Measurements from ENCODE around the gene TMEM150A.

TMEM150A gene

GRCh38 chr2:85602476-85603234 lies at the start of gene TMEM150A:
TMEM150A (minus strand) TSS chr2:85602698; CDS start chr2:85601948, 750 bp downstream.
- peaks cover 15 to 25% of the 10 kb centered on the region in 2 donors for H3K4me1 ChIP-seq (ENCODE audit: control insufficient read depth in 2 of 2, insufficient read depth in 2 of 2, low read length in 2 of 2)
- H3K4me3 ChIP-seq (ENCODE audit: low read length in 2 of 2): peak within 1 kb of the TSS; percentile 96 to 97
- peaks cover 12 to 27% of the 10 kb centered on the region in 2 donors for H3K36me3 ChIP-seq (ENCODE audit: control insufficient read depth in 2 of 2, insufficient read depth in 2 of 2, low read length in 2 of 2)
- H3K27me3 ChIP-seq (ENCODE audit: control insufficient read depth in 2 of 2, insufficient read depth in 2 of 2, low read length in 2 of 2): no peaks in the 10 kb centered on the region
- H3K27ac ChIP-seq (ENCODE audit: low read depth in 2 of 2, low read length in 2 of 2): peak within 1 kb of the TSS; percentile 54 to 80
- H3K9ac ChIP-seq (ENCODE audit: low read depth in 1 of 2, low read length in 2 of 2): peak within 1 kb of the TSS; percentile 69 to 75
- no peaks in the 10 kb centered on the region for H3K9me3 ChIP-seq (ENCODE audit: control insufficient read depth in 2 of 2, low read length in 2 of 2)

GRCh38 chr2:85652056-85652455 lies 49.6 kb upstream of the TMEM150A start:
- Histone ChIP-seq H3K4me3 (ENCODE audit: low read length in 2 of 2) (no peak overlapping the region), H3K36me3 (ENCODE audit: control insufficient read depth in 2 of 2, insufficient read depth in 2 of 2, low read length in 2 of 2) (peaks cover 29 to 39% of the 10 kb centered on the region in 2 donors), H3K4me1 (ENCODE audit: control insufficient read depth in 2 of 2, insufficient read depth in 2 of 2, low read length in 2 of 2) (no peaks in the 10 kb centered on the region), H3K9ac (ENCODE audit: low read depth in 1 of 2, low read length in 2 of 2) (no peak overlapping the region), H3K9me3 (ENCODE audit: control insufficient read depth in 2 of 2, low read length in 2 of 2) (no peaks in the 10 kb centered on the region), H3K27ac (ENCODE audit: low read depth in 2 of 2, low read length in 2 of 2) (no peak overlapping the region), H3K27me3 (ENCODE audit: control insufficient read depth in 2 of 2, insufficient read depth in 2 of 2, low read length in 2 of 2) (no peaks in the 10 kb centered on the region)

GRCh38 chr2:85651097-85651496 lies 48.6 kb upstream of the TMEM150A start:
- no peak overlapping the region for H3K9ac ChIP-seq (ENCODE audit: low read depth in 1 of 2, low read length in 2 of 2)
- H3K27ac ChIP-seq (ENCODE audit: low read depth in 2 of 2, low read length in 2 of 2): no peak overlapping the region
- H3K9me3 ChIP-seq (ENCODE audit: control insufficient read depth in 2 of 2, low read length in 2 of 2): no peaks in the 10 kb centered on the region
- H3K4me3 ChIP-seq (ENCODE audit: low read length in 2 of 2): no peak overlapping the region
- H3K36me3 ChIP-seq (ENCODE audit: control insufficient read depth in 2 of 2, insufficient read depth in 2 of 2, low read length in 2 of 2): peaks cover 37 to 44% of the 10 kb centered on the region in 2 donors
- no peaks in the 10 kb centered on the region for H3K4me1 ChIP-seq (ENCODE audit: control insufficient read depth in 2 of 2, insufficient read depth in 2 of 2, low read length in 2 of 2)
- no peaks in the 10 kb centered on the region for H3K27me3 ChIP-seq (ENCODE audit: control insufficient read depth in 2 of 2, insufficient read depth in 2 of 2, low read length in 2 of 2)

- no peak overlapping the region for H3K4me3 ChIP-seq (ENCODE audit: low read length in 2 of 2)
- no peaks in the 10 kb centered on the region for H3K4me1 ChIP-seq (ENCODE audit: control insufficient read depth in 2 of 2, insufficient read depth in 2 of 2, low read length in 2 of 2)
- peaks cover 42 to 47% of the 10 kb centered on the region in 2 donors for H3K36me3 ChIP-seq (ENCODE audit: control insufficient read depth in 2 of 2, insufficient read depth in 2 of 2, low read length in 2 of 2)
- no peaks in the 10 kb centered on the region for H3K9me3 ChIP-seq (ENCODE audit: control insufficient read depth in 2 of 2, low read length in 2 of 2)
- no peak overlapping the region for H3K9ac ChIP-seq (ENCODE audit: low read depth in 1 of 2, low read length in 2 of 2)
- no peaks in the 10 kb centered on the region for H3K27me3 ChIP-seq (ENCODE audit: control insufficient read depth in 2 of 2, insufficient read depth in 2 of 2, low read length in 2 of 2)
- H3K27ac ChIP-seq (ENCODE audit: low read depth in 2 of 2, low read length in 2 of 2): no peak overlapping the region
Observed at GRCh38 chr2:85650456-85650855, 48.0 kb upstream of the TMEM150A start.

GRCh38 chr2:85649201-85650190 lies 47.0 kb upstream of the TMEM150A start:
- Histone ChIP-seq H3K36me3 (ENCODE audit: control insufficient read depth in 2 of 2, insufficient read depth in 2 of 2, low read length in 2 of 2) (peaks cover 47 to 52% of the 10 kb centered on the region in 2 donors), H3K9me3 (ENCODE audit: control insufficient read depth in 2 of 2, low read length in 2 of 2) (no peaks in the 10 kb centered on the region), H3K4me3 (ENCODE audit: low read length in 2 of 2) (no peak overlapping the region), H3K4me1 (ENCODE audit: control insufficient read depth in 2 of 2, insufficient read depth in 2 of 2, low read length in 2 of 2) (no peaks in the 10 kb centered on the region), H3K27me3 (ENCODE audit: control insufficient read depth in 2 of 2, insufficient read depth in 2 of 2, low read length in 2 of 2) (no peaks in the 10 kb centered on the region), H3K9ac (ENCODE audit: low read depth in 1 of 2, low read length in 2 of 2) (no peak overlapping the region), H3K27ac (ENCODE audit: low read depth in 2 of 2, low read length in 2 of 2) (no peak overlapping the region)

- Histone ChIP-seq H3K36me3 (ENCODE audit: control insufficient read depth in 2 of 2, insufficient read depth in 2 of 2, low read length in 2 of 2) (peaks cover 53 to 57% of the 10 kb centered on the region in 2 donors), H3K9ac (ENCODE audit: low read depth in 1 of 2, low read length in 2 of 2) (no peak overlapping the region), H3K27me3 (ENCODE audit: control insufficient read depth in 2 of 2, insufficient read depth in 2 of 2, low read length in 2 of 2) (no peaks in the 10 kb centered on the region), H3K9me3 (ENCODE audit: control insufficient read depth in 2 of 2, low read length in 2 of 2) (no peaks in the 10 kb centered on the region), H3K4me1 (ENCODE audit: control insufficient read depth in 2 of 2, insufficient read depth in 2 of 2, low read length in 2 of 2) (no peaks in the 10 kb centered on the region), H3K27ac (ENCODE audit: low read depth in 2 of 2, low read length in 2 of 2) (no peak overlapping the region), H3K4me3 (ENCODE audit: low read length in 2 of 2) (no peak overlapping the region)
Observed at GRCh38 chr2:85648619-85649018, 46.1 kb upstream of the TMEM150A start.

GRCh38 chr2:85647823-85648526 lies 45.5 kb upstream of the TMEM150A start:
- Histone ChIP-seq H3K27ac (ENCODE audit: low read depth in 2 of 2, low read length in 2 of 2) (no peak overlapping the region), H3K9me3 (ENCODE audit: control insufficient read depth in 2 of 2, low read length in 2 of 2) (no peaks in the 10 kb centered on the region), H3K4me3 (ENCODE audit: low read length in 2 of 2) (no peak overlapping the region), H3K4me1 (ENCODE audit: control insufficient read depth in 2 of 2, insufficient read depth in 2 of 2, low read length in 2 of 2) (no peaks in the 10 kb centered on the region), H3K9ac (ENCODE audit: low read depth in 1 of 2, low read length in 2 of 2) (no peak overlapping the region), H3K36me3 (ENCODE audit: control insufficient read depth in 2 of 2, insufficient read depth in 2 of 2, low read length in 2 of 2) (peaks cover 57 to 61% of the 10 kb centered on the region in 2 donors), H3K27me3 (ENCODE audit: control insufficient read depth in 2 of 2, insufficient read depth in 2 of 2, low read length in 2 of 2) (no peaks in the 10 kb centered on the region)

GRCh38 chr2:85646166-85646565 lies 43.7 kb upstream of the TMEM150A start:
- Histone ChIP-seq H3K36me3 (ENCODE audit: control insufficient read depth in 2 of 2, insufficient read depth in 2 of 2, low read length in 2 of 2) (peaks cover 72 to 79% of the 10 kb centered on the region in 2 donors), H3K27ac (ENCODE audit: low read depth in 2 of 2, low read length in 2 of 2) (no peak overlapping the region), H3K4me1 (ENCODE audit: control insufficient read depth in 2 of 2, insufficient read depth in 2 of 2, low read length in 2 of 2) (no peaks in the 10 kb centered on the region), H3K9me3 (ENCODE audit: control insufficient read depth in 2 of 2, low read length in 2 of 2) (no peaks in the 10 kb centered on the region), H3K9ac (ENCODE audit: low read depth in 1 of 2, low read length in 2 of 2) (no peak overlapping the region), H3K4me3 (ENCODE audit: low read length in 2 of 2) (no peak overlapping the region), H3K27me3 (ENCODE audit: control insufficient read depth in 2 of 2, insufficient read depth in 2 of 2, low read length in 2 of 2) (no peaks in the 10 kb centered on the region)

GRCh38 chr2:85644909-85645308 lies 42.4 kb upstream of the TMEM150A start:
- Histone ChIP-seq H3K27ac (ENCODE audit: low read depth in 2 of 2, low read length in 2 of 2) (no peak overlapping the region), H3K9me3 (ENCODE audit: control insufficient read depth in 2 of 2, low read length in 2 of 2) (no peaks in the 10 kb centered on the region), H3K36me3 (ENCODE audit: control insufficient read depth in 2 of 2, insufficient read depth in 2 of 2, low read length in 2 of 2) (peaks cover 79 to 84% of the 10 kb centered on the region in 2 donors), H3K27me3 (ENCODE audit: control insufficient read depth in 2 of 2, insufficient read depth in 2 of 2, low read length in 2 of 2) (no peaks in the 10 kb centered on the region), H3K4me1 (ENCODE audit: control insufficient read depth in 2 of 2, insufficient read depth in 2 of 2, low read length in 2 of 2) (no peaks in the 10 kb centered on the region), H3K4me3 (ENCODE audit: low read length in 2 of 2) (no peak overlapping the region), H3K9ac (ENCODE audit: low read depth in 1 of 2, low read length in 2 of 2) (no peak overlapping the region)

Data from mucosa of rectum (tissue), 2 donors.